NCI-H1930 (cell line): ENCODE data around the gene RHEB.

Experiments
- DNase-seq, 2 experiments: peaks; one replicate each; lab custom pipeline; 2025; lab: John Stamatoyannopoulos, UW

Gene RHEB

DNA sequence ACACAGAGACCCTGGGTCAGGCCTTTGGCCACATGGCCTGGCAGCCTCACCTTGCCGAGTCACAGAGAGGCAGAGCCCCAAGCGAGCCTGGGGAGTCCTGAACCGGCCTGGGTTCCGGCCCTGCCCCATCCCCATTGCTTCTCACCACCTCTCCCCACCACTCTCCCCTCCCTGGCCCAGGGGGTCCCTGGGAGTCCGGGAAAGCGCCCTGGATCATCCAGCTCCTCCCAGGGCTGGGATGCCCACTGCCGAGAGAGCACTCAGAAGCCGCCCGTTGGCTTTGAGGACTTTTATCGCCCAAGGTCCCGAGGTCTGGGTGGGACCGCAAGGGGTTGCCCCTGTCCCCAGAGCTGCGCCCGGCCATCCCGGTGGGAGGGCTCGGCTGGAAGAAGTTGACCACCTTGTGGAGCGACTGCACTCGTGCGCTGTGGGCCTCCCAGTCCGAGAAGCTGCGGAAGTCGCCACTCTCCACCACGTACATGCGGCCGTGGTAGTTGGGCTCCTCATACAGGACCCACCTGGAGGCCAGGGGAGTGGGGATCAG is 87.9 kb downstream of the RHEB start:
- DNase-seq, result no peak

DNA sequence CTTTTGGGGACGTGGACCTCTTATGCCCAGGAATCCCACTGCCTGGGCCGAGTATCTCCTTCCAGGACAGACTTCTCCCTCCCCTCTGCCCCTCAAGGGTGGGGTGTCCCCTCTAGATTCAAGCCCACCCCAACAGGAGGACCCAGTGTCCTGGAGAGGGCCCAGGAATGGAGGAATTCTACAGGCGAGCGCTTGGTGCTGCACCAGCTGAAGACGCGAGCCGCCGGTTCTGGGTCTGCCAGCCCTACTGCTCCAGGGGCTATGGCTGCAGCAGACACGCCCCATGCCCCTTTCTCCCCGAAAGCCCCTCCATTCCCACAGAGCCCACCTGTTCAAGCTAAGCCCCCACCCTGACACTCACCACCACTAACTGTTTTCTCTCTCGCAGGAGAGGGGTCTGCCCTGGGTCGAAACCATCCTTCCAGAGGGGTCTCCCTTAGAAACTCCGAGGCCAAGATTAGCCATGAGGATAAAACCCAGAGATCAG is 88.4 kb downstream of the RHEB start:
- no peak for DNase-seq

DNA sequence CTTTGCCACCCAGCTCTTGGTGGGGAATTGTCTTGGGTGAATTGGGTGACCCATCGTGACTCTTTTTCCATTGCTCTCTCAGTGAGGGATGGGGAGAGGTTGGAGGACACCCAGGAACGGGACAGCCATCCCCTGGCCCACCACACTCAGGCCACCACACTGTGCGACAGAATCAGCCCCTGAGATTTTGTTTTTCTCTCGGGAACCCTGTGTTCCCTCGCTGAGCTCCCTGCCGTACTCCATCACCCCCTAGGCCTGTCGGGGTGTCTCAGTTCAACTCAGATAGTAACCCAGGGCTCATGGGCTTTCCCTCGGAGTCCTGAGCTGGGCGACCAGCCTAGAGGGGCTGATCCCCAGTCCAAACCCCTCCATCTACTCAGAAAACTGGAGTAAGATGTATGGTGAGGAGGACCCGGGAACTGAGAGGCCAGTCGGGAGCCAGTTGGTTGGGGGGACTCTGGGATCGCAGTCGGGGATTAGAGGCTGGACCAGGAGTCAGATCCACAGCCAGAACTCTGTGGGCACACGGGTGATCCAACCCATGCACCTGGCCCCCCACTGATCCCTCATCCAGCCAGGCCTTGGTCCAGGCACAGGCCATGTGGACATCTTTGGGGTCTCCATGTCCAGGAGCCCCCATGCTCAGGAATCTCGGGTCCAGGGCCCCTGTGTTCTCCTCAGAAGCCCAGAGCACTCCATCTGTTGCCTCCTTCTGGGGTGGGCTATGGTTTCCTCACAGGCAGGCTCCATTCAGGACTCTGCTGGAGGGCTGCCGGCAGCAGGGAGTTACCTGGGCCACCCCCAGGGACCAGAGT is 89.1 kb downstream of the RHEB start:
- DNase-seq, result no peak

DNA sequence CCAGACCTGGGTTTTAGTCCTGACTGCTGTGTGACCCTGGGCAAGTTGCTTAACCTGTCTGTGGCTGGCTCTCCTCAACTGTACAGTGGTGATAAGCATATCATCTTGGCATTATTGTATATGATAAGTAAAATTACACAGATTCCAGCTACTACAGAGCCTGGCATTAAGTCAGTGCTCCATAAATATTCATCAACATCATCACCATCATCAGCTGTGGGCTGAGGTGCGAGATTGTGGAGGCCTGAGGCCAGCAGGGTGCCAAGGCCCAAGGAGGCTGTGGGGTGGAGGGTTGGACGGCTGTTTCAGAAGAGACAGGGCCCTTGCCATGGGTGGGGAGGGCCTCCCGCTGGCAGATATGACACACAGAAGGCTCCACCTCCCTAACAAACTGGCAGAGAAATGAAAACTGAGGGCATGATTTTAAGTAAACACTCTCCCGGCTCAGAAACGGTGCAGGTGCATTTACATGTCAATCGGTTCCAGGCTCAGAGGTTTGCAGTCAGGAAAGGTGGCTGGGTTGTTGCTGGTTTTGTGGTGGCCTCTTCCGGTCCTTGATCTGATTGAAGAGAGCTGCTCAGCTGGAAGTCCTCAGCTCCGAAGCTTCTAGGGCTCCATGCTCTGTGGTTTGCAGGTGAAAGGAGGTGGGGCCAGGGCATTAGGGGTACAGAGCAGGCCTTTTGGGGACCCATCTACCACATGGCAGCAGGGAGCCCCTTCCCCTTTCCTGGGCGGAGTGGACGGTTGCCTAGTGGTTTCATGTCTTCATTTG is 89.9 kb downstream of the RHEB start:
- DNase-seq, result no peak

DNA sequence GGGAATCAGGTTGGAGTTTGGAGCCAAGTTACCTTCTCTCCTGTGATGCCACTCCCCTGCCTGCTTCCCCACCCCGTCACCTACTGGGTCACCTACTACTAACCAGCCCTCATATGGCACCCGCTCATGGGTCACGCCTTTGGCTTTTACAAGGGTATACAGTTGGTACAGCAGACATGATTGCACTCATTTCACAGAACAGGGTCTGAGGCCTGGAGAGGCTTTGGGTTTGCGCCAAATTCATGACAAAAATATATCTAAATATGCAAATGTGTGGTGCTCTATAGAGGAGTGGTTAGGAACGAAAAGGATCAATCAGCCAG is 90.5 kb downstream of the RHEB start:
- no peak for DNase-seq

DNA sequence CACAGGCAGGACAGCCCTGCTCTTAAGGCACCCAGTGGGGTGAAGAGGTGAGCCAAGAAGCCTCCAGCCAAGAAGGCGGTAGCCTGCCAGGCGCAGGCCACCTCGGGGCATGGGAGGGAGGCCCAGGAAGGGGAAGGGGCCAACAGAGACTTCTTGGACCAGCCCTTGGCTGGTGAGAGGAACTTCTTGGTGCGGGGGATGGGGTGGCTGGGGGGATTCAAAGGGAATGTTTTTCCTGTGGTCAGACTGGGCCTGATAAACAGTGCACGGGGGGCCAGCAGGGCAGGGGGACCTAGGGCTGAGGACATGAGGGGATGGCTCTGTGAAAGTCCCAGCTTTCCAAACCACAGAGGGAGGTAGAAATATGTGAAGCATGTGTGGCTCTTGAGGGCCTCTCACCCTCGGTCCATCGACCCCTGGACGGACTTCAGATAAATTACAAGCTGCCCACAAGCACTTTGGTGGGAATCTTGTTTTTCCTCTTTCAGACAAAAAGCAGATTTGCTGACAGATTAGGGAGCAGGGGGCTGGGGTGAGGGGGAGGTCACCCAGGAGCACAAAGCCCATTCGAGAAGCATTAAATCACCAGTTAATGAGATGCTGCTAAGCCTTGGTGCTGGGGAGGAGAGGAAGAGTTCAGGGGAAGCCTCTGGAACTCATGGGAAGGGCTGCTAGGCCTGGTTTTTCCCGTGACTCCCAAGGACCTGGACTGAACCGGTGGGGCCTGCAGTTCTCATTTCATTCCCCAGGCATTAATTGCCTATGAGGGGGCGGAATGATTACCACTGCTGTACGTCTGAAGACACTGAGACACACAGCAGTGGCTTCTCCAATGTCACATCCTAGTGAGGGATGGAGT is 91.1 kb downstream of the RHEB start:
- no peak for DNase-seq

DNA sequence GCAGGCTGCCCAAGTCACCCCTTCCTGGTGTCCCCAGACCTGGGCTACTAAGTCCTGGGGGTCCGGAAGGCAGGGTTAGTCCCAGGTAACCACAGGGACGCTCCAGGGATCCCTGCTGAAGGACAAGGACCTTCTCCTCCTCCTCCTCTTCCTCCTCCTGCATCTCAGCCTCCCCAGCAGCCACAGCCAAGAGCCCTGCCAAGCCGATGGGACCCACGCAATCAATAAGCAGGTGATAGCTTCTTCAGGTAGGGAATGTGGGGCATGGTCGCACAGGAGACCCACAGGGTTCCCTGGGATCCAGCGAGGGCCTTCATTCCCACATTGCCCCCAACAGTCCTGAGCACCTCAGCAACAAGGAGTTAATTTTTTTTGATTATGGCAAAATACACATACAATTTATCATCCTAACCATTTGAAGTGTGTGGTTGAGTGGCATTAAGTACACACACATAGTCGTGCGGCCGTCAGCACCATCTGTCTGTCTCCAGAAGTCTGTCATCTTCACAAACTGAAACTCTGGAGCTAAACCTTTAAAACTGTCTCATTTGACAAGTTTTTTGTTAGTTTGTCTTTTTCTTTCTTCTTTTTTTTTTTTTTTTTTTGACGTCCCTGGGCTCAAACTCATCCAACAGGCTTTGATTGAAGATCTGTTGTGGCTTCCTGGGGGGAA is 91.9 kb downstream of the RHEB start:
- DNase-seq, result no peak

DNA sequence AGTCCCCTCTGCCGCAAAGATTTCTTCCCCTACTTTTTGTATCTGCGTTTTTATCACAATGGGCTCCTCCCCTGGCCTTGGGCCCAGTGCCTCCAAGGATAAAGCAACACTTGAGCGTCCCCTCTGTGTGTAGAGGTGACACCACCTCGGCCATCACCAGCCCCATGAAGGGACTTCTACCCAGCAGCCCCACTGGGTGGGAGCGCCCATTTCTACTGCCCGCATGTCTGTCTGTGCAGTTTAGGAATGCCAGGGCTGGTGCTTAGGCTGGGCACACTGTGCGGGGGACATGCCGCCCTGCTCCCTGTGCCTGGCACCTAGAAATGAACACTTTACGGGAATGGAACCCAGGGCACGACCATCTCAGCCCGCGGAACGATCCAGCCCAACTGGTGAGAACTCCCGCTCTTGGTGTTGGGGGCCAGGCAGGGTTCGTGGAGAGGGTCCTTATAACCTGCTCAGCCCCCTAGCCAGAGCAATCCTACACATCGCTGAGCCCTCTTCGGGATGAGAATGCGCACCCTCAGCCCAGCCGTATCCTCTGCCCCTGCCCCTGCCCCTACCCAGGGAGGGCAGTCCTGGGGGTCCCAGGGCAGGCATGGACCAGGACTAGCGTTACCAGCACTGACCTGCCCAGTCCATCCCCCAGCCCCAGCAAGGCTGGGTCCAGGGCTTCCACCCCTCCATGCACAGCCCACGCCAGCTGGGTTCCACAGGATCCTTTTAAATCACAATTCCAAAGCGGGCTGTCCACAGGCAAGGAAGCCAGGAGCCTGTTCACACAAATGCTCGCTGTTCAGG is 92.6 kb downstream of the RHEB start:
- DNase-seq, result no peak

DNA sequence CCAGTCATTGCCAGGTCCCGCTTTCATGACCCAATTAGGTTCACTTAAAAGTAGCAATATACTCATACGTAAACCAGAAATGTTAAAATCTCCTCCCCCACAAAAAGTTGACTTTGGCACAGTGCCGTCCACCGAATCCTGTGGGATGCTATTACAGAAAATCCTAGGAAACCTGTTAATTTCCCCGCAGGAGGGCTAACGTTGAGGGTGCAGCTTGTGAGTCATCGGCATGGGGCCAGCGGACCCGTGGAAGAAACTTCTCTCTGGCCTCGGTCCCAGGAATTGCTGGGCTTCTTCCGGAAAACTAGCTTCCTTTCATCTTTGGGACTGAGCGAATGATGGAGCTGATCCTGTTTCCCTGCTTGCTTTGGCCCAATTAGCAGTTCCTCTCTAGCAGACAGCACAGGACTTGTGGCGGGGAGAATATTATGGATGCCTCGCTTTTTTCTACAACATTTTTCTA is 93.2 kb downstream of the RHEB start:
- no peak for DNase-seq

DNA sequence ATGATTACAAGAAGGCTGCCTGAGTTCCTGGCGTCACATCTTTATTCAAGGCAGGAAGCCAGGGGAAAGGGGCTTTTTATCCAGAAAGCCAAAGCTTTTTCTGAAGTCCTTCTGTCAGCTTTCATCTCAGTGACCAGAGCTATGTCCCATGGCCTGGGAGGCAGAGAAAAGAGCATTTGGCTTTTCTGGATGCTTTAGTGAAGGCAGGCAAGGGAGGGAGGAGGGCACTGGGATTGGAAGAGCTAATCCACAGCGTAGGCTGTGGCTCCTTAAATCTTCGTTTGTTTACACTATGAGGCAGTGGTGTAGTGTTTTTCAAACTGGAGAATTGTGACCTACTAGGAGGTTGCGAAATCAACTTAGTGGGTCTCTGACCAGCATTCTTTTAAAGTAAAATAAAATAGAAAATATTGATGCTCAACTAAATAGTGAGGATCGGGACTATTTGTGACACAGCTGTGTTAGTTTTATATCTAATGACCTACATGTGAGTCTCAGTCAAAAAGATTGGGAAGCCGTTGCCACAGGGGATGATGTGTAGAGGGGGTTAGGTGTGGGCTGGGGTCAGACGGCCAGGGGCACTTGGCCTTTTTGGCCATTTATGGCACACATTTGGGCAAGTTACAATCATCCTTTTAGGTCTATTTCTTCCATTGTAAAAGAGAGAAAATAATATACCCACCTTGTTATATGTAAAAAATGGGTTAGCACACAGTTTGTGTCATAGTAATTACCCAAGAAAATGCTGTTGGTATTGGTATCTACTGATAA is 93.8 kb downstream of the RHEB start:
- DNase-seq, result no peak

DNA sequence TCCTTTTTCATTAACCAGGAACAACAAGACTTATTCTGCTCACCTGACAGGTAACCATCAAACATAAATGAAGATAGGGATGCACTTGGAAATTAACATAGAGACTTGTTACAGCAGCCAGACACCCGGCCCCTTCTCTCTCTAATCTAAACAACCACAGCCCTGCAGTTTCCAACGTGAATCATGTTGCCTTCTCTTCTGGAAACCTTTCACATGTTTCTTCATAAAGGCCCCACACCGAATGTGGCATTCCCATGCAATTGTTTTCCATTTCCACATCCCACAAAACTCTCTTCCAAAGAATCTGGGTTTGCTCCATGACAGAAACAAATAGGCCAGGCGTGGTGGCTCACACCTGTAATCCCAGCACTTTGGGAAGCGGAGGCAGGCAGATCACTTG is 94.9 kb downstream of the RHEB start:
- no peak for DNase-seq

DNA sequence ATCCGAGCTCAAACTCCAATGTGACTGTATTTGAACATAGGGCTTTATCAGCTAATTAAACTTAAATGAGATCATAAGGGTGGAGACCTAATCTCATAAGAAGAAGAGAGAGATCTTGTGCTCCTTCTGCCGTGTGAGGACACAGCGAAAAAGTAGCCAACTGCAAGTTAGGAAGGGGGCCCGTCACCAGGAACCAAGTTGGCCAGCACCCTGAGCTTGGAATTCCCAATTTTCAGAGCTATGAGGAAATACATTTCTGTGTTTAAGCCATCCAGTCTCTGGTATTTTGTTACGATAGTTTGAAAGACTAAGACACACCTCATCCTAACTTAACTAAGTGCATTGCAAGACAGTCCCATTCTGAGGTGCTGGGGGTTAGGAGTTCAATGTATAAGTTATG is 95.8 kb downstream of the RHEB start:
- DNase-seq, result no peak

DNA sequence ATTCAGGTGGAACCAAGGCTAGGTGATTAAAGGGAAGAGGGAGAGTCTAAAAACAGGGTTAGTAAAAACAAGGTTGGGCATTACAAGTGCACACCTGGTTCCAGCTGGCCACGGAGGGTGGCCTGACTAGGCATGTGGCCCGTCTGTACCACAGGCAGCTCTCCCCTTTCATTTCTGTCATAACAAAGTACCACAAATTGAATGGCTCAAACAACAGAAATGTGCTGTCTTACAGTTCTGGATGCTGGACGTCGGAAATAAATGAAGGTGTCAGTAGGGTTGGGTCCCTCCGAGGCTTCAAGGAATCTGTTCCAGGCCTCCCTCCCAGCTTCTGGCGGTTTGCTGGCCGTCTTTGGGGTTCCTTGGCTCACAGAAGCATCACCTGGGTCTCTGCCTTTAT is 96.5 kb downstream of the RHEB start:
- DNase-seq, result no peak

DNA sequence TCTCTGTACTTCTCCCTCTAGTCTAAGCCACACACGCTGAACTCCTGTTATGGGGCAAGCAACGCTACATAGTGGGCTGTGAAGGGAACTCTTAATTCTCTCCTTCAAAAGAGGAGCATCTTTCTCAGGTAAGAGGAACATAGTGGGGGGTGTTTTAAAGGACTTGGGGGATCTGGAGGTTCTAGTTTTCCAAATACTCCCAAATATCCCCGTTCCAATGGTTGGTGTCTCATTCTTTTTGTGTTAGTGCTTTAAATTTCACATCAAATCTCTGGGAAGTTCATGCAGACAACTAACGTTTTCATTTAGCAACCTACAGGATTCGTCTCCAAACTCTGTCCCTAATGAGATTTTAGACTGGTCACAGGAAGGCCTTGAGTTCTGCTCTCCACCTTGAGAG is 97.5 kb downstream of the RHEB start:
- DNase-seq, result no peak

DNA sequence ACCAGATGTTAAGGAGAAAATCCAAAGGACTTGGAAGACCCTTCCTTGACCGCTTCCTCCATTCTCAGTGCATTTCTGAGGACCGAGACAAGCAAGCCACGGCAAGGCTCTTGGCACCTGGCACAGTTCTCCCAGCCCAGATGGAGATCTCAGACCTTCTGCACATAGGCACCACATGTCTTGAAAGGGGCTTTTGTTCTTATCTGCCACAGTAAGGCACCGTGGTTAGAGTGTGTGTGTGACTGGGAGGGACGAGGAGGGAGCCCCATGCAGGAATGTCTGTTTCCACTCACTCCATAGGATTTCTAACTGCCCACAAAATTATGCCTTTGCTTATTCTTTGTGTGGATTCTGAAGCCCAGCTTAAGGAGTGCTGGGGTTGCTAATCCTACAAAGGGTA is 99.6 kb downstream of the RHEB start:
- no peak for DNase-seq

DNA sequence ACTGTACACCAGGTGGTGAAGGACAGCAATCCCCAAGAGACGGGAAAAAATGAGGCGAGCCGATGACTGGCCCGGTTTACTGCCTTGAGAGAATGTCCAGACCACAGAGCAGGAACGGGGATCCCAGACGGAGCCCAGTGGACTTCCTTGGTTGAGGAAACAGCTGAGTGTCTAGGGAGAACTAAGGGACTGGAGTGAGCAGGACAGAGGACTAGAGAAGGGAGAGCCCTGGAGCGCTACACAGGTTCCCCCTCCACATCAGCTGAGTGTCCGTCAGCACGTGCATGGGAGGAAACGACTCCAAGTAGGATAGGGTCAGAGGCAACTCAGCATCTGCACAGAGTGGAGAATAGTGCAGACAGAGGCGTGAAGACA is 102.8 kb downstream of the RHEB start:
- no peak for DNase-seq

DNA sequence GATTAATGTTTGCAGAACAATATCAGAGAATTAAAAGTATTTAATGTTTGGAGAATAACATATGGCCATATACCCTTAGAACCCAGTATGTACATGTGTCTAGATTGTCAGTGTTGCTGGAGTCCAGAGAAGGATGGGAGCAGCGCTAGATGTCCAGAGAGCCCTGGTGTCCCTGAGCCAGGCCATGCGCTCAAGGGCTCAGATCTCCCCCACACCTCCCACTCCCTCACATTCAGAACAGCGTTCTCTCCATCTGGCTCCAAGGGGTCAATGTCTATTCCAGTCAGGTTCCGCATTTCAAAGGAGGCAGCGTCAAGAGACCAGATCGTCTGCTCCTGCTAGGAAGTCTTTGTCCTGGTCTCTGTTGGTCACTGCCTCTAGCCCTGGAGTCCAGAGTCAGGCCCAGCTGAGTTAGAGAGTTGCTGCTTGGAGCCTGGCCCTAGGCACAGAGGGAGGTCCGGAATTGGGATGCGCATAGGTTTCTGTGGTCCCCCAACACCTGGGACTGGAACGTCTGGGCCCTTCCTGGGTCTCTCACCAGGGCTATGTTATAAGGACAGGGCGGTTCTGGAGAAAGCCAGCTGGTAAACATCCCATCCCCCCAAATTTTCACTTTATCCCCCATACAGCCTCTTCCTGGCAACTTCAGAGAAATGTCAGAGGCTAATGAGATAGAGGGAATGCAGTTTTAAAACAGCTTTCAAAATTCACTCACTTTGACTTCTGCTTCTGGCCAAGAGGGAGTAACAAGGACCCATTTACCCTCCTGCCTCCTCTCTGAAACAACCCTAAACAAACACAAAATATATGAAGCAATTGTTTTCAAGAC is 103.4 kb downstream of the RHEB start:
- DNase-seq, result no peak
